ENCODE data around the gene LPXN.

The LPXN gene

GRCh38 chr11:58591659-58592058, 16.0 kb upstream of the LPXN start:
- TF ChIP-seq TAF1 (IDR thresholded peaks at IDR 0.05; ENCODE audit: low read depth) (no peak), CREB1 (IDR thresholded peaks at IDR 0.05; ENCODE audit: low read depth) (no peak), FOXM1 (IDR thresholded peaks at IDR 0.05; ENCODE audit: borderline replicate concordance, low read depth) (no peak), MAX (IDR thresholded peaks at IDR 0.05) (no peak), YY1 (IDR thresholded peaks at IDR 0.05; ENCODE audit: low read depth) (no peak)

- TF ChIP-seq CREB1 (IDR thresholded peaks at IDR 0.05; ENCODE audit: low read depth): no peak
- TF ChIP-seq YY1 (IDR thresholded peaks at IDR 0.05; ENCODE audit: low read depth): no peak
- TF ChIP-seq EP300 (IDR thresholded peaks at IDR 0.05; ENCODE audit: borderline replicate concordance): no peak
- no peak for TF ChIP-seq NFIC (IDR thresholded peaks at IDR 0.05)
- TF ChIP-seq TAF1 (IDR thresholded peaks at IDR 0.05; ENCODE audit: low read depth): no peak
- TF ChIP-seq FOXM1 (IDR thresholded peaks at IDR 0.05; ENCODE audit: borderline replicate concordance, low read depth): no peak
- no peak for TF ChIP-seq MAX (IDR thresholded peaks at IDR 0.05)
- no peak for TF ChIP-seq USF1 (IDR thresholded peaks at IDR 0.05)
- no peak for TF ChIP-seq TEAD4 (IDR thresholded peaks at IDR 0.05)
- no peak for TF ChIP-seq RAD21 (IDR thresholded peaks at IDR 0.05; ENCODE audit: low read depth)
- no peak for TF ChIP-seq TCF12 (IDR thresholded peaks at IDR 0.05; ENCODE audit: low read depth)
- TF ChIP-seq ZBTB7A (IDR thresholded peaks at IDR 0.05; ENCODE audit: low read depth): no peak
- TF ChIP-seq CEBPB (IDR thresholded peaks at IDR 0.05): no peak
- TF ChIP-seq REST (IDR thresholded peaks at IDR 0.05; ENCODE audit: low read depth): no peak
- TF ChIP-seq EGR1 (IDR thresholded peaks at IDR 0.05): no peak
Measured at GRCh38 chr11:58586998-58587397, 11.3 kb upstream of the LPXN start.

- TF ChIP-seq USF1 (IDR thresholded peaks at IDR 0.05) (no peak), EGR1 (IDR thresholded peaks at IDR 0.05) (no peak), EP300 (IDR thresholded peaks at IDR 0.05; ENCODE audit: borderline replicate concordance) (no peak), RAD21 (IDR thresholded peaks at IDR 0.05; ENCODE audit: low read depth) (no peak), TEAD4 (IDR thresholded peaks at IDR 0.05) (no peak), ZBTB7A (IDR thresholded peaks at IDR 0.05; ENCODE audit: low read depth) (no peak), YY1 (IDR thresholded peaks at IDR 0.05; ENCODE audit: low read depth) (no peak), NFIC (IDR thresholded peaks at IDR 0.05) (no peak), TCF12 (IDR thresholded peaks at IDR 0.05; ENCODE audit: low read depth) (no peak), TAF1 (IDR thresholded peaks at IDR 0.05; ENCODE audit: low read depth) (no peak), CREB1 (IDR thresholded peaks at IDR 0.05; ENCODE audit: low read depth) (no peak), CEBPB (IDR thresholded peaks at IDR 0.05) (no peak), FOXM1 (IDR thresholded peaks at IDR 0.05; ENCODE audit: borderline replicate concordance, low read depth) (no peak), MAX (IDR thresholded peaks at IDR 0.05) (no peak), REST (IDR thresholded peaks at IDR 0.05; ENCODE audit: low read depth) (no peak)
Measured at GRCh38 chr11:58582437-58582836, 6.8 kb upstream of the LPXN start.

- no peak for TF ChIP-seq RAD21 (IDR thresholded peaks at IDR 0.05; ENCODE audit: low read depth)
- no peak for TF ChIP-seq YY1 (IDR thresholded peaks at IDR 0.05; ENCODE audit: low read depth)
- TF ChIP-seq REST (IDR thresholded peaks at IDR 0.05; ENCODE audit: low read depth): no peak
- TF ChIP-seq TEAD4 (IDR thresholded peaks at IDR 0.05): no peak
- no peak for TF ChIP-seq EGR1 (IDR thresholded peaks at IDR 0.05)
- no peak for TF ChIP-seq USF1 (IDR thresholded peaks at IDR 0.05)
- no peak for TF ChIP-seq CEBPB (IDR thresholded peaks at IDR 0.05)
- no peak for TF ChIP-seq MAX (IDR thresholded peaks at IDR 0.05)
- no peak for TF ChIP-seq EP300 (IDR thresholded peaks at IDR 0.05; ENCODE audit: borderline replicate concordance)
- no peak for TF ChIP-seq TCF12 (IDR thresholded peaks at IDR 0.05; ENCODE audit: low read depth)
- TF ChIP-seq FOXM1 (IDR thresholded peaks at IDR 0.05; ENCODE audit: borderline replicate concordance, low read depth): no peak
- TF ChIP-seq ZBTB7A (IDR thresholded peaks at IDR 0.05; ENCODE audit: low read depth): no peak
Measured at GRCh38 chr11:58580311-58580710, 4.7 kb upstream of the LPXN start.

All from Ishikawa (cell line).